Activated CD4-positive, CD25-positive, alpha-beta regulatory T cell treated with anti-CD3 and anti-CD28 coated beads, Interleukin-2, amount 50 U/mL, for 16 hours (primary cell): Measurements from ENCODE around the gene SEMA4D.

ENCODE experiments used
- DNase-seq: peaks from one replicate; pipeline ENCODE4 v3.0.0-alpha.2; 2020; ENCODE audit warnings: low read depth, low spot score

SEMA4D gene

GRCh38 chr9:89502038-89502601, 4.2 kb upstream of the SEMA4D start:
- no peak for DNase-seq

GRCh38 chr9:89501311-89501898, 3.5 kb upstream of the SEMA4D start:
- no peak for DNase-seq

- no peak for DNase-seq
Measured at GRCh38 chr9:89500008-89500407, 2.1 kb upstream of the SEMA4D start.

GRCh38 chr9:89498852-89499480, 1.1 kb upstream of the SEMA4D start:
- DNase-seq = no peak

- no peak for DNase-seq
Measured at GRCh38 chr9:89497257-89497963, 503 bp downstream of the SEMA4D start.

- no peak for DNase-seq
Measured at GRCh38 chr9:89496645-89497256, 1.2 kb downstream of the SEMA4D start.

- no peak for DNase-seq
Measured at GRCh38 chr9:89495824-89496560, 1.9 kb downstream of the SEMA4D start.

GRCh38 chr9:89494199-89494598, 3.7 kb downstream of the SEMA4D start:
- no peak for DNase-seq

GRCh38 chr9:89493671-89494070, 4.2 kb downstream of the SEMA4D start:
- DNase-seq = no peak

- DNase-seq = no peak
Measured at GRCh38 chr9:89493181-89493580, 4.7 kb downstream of the SEMA4D start.

GRCh38 chr9:89492586-89492985, 5.3 kb downstream of the SEMA4D start:
- no peak for DNase-seq

GRCh38 chr9:89491694-89492093, 6.2 kb downstream of the SEMA4D start:
- no peak for DNase-seq

- DNase-seq = no peak
Measured at GRCh38 chr9:89489548-89490530, 8.1 kb downstream of the SEMA4D start.

- DNase-seq = no peak
Measured at GRCh38 chr9:89488936-89489335, 9.0 kb downstream of the SEMA4D start.

- DNase-seq = no peak
Measured at GRCh38 chr9:89488131-89488530, 9.8 kb downstream of the SEMA4D start.

- no peak for DNase-seq
Measured at GRCh38 chr9:89486681-89487080, 11.2 kb downstream of the SEMA4D start.

GRCh38 chr9:89484475-89485404, 13.2 kb downstream of the SEMA4D start:
- DNase-seq = no peak

- DNase-seq = no peak
Measured at GRCh38 chr9:89483592-89484474, 14.1 kb downstream of the SEMA4D start.
